Fibroblast of peridontal ligament (primary cell): ENCODE data around the gene ATP1A4.
"Not testable (repeated sequence)": the region's sequence is repeated elsewhere in the genome, so short reads cannot be mapped to it uniquely, and the experiment has no call there.

Experiments used
- DNase-seq: peaks from one replicate; pipeline ENCODE4 v3.0.0-alpha.2; 2010; ENCODE audit errors: extremely low read depth

ATP1A4 gene

DNA sequence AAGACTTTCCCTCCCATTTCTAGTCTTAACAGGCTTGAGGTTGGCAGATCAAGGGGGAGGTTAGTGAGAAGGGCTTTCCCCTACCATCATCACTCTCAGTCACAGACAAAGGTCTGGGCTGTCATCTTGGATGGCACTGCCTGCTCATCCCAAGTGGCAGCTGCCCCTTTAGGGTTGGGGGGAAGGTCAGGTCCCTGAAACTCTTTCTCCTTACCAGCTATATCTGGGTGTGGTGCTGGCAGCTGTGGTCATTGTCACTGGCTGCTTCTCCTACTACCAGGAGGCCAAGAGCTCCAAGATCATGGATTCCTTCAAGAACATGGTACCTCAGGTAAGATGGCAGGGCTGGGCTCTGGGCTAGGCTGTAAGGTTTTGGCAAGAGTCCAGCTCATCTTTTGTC, 27.7 kb upstream of the ATP1A4 start:
- no peak for DNase-seq

DNA sequence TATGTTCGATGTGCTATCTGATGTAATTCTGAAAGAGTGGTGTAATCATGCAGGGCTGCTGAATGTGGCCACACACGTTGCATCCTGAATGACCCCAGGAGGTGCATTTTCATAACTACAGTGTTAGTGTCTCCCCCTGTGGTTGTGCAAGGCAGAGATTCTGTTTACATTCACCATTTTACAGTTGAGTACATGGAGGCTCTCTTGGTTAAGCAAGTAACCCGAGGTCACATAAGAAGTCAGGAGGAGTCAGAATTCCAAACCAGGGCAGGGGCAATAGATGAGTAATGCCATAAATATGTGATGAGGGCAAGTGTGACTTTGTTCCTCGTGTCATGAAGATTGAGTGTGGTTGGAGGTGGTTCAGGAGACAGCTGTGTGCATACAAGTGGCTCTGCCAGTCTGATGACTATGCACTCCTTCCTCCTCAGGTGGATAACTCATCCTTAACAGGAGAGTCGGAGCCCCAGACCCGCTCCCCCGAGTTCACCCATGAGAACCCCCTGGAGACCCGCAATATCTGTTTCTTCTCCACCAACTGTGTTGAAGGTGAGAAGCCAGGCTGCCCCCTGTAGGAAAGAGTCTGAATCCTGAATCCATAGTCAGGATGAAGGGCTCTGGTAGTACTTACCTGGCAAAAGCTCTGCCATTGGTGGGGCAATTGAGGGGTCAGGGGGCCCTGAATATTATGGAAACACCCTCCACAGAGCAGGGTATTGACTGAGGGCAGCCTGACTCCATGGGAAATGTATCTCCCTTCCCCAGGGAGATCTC, 26.5 kb upstream of the ATP1A4 start:
- DNase-seq: peak; percentile 79

DNA sequence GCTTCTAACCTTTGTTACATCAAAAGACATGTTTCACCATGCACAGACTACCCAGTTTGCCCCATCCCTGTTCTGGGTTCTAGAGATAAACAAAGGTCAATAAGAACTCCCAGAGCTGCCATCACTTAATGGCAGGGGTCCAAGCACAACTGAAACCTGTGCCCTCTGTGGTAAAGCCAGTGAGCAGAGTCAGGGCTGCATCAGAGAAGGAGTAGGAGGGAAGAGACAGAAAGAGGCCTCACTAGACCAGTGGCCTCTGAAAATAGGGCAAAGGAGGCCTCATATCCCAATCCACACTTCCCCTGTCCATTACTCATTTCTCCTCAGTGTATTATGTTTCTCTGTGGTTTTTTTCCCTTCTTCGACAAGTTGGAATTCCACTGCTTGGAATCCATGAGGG, 25.7 kb upstream of the ATP1A4 start:
- DNase-seq: peak; percentile 48

DNA sequence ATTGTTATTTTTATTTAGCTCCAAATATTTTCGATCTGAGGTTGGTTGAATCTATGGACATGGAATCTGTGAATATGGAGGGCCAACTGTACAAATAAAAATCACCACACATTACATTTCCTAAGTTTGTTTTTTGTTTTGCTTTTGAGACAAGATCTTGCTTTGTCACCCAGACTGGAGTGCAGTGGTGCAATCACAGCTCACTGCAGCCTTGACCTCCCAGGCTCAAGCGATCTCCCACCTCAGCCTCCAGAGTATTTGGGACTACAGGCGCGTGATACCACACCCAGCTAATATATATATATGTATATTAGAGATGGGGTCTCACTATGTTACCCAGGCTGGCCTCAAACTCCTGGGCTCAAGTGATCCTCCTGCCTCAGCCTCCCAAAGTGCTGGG, 25.1 kb upstream of the ATP1A4 start:
- not testable (repeated sequence) for DNase-seq

DNA sequence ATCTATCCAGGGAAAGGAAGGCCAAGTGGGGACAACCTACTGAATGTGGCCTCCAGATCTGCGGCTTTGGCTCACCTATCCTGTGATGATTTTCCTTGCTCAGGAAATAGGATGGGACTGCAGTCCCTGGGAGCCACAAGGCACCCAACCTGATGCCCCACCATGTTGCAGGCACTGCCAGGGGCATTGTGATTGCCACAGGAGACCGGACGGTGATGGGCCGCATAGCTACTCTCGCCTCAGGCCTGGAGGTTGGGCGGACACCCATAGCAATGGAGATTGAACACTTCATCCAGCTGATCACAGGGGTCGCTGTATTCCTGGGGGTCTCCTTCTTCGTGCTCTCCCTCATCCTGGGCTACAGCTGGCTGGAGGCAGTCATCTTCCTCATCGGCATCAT, 24.0 kb upstream of the ATP1A4 start:
- no peak for DNase-seq

DNA sequence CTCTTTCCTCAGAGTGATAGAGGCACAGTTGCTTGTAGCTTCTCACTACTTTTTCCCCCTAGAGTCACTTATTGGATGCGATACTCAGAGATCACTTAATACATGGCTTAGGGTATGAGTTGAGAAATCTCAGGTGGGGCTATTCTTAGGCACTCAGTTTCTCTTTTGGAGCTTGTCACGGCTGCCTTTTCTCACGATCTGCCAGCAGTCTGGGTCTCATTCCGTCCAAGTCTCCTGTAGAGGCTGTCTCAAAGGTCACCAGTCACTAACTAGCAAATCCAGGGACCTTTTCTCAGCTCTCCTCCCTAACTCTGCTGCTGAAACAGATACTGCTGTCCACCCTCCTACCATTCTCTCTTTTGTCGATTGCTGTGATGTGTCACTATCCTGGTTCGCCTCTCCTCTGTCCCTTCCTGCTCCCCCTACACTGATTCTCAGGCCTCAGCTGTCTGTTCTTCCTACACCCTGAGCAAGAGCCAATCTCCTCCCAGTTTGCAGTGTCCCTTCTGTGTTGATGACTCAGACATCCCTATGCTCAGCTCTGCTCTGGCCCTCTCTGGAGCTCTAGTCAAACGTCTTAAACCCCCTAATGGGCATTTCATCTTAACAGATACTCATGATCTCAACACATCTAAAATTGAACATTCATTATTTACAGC, 23.4 kb upstream of the ATP1A4 start:
- DNase-seq: peak; percentile 39

DNA sequence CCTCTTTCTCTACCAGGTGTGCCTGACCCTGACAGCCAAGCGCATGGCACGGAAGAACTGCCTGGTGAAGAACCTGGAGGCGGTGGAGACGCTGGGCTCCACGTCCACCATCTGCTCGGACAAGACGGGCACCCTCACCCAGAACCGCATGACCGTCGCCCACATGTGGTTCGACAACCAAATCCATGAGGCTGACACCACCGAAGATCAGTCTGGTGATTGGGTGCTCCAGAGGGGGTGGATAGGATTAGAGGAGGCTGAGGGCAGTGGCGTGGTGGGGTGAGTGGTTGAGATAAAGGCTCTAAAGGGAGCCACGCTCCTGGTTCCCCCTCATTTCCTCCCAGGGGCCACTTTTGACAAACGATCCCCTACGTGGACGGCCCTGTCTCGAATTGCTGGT, 22.8 kb upstream of the ATP1A4 start:
- no peak for DNase-seq

DNA sequence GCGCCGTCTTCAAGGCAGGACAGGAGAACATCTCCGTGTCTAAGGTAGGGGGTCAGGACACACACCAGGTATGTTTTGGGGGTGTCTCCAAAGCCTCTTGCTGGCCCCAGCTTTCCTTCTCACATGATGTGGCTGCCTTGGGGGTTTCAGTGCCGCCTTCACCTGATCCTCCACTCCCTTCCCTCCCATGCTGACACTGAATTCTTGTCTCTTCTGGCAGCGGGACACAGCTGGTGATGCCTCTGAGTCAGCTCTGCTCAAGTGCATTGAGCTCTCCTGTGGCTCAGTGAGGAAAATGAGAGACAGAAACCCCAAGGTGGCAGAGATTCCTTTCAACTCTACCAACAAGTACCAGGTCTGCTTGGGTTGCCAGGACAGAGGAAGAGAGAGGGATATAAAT, 22.4 kb upstream of the ATP1A4 start:
- DNase-seq: no peak

DNA sequence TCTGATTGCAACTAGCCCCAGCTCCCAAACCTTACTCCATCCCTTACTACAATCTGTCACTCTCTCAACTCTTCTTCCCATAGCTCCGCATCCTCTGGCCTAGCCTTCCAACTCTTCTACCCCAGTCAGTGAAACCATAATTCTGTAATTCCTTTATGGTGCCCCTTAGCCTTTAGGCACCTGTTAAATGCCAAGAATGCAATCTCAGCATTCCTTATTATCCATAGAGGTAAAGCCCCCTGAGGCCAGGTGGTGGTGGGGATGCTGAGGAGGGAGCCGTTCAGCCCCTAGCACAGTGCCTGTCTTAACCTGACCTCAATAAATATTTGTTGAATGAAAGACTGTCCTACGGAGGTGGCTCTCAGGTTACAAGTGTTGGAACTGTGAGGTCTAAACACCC, 21.8 kb upstream of the ATP1A4 start:
- DNase-seq: no peak

DNA sequence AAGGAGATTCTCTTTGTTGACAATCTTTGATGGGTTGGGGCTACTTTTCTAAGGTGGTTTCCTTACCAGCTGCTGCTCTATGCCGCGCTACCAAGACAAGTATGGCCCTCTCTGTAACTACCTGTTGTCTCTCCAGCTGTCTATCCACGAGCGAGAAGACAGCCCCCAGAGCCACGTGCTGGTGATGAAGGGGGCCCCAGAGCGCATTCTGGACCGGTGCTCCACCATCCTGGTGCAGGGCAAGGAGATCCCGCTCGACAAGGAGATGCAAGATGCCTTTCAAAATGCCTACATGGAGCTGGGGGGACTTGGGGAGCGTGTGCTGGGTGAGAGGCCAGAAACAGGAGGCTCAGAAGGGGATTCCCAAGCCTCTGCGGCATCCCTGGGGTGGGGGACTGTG, 21.4 kb upstream of the ATP1A4 start:
- DNase-seq: no peak

DNA sequence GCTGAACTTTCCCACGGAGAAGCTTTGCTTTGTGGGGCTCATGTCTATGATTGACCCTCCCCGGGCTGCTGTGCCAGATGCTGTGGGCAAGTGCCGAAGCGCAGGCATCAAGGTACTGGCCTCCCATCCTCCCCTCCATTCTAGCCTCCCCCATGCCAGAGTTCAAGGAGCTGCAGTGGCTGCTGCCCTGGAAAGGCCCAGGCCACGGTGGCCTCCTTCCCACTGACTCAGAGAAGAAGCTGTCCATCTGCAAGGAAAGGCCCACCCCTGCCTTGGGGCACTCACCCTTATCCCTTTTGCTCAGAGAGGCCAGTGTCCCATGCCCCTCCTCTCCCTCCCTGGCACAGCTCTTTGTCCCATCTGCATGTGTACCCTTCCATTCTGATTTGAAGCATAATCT, 20.9 kb upstream of the ATP1A4 start:
- no peak for DNase-seq

DNA sequence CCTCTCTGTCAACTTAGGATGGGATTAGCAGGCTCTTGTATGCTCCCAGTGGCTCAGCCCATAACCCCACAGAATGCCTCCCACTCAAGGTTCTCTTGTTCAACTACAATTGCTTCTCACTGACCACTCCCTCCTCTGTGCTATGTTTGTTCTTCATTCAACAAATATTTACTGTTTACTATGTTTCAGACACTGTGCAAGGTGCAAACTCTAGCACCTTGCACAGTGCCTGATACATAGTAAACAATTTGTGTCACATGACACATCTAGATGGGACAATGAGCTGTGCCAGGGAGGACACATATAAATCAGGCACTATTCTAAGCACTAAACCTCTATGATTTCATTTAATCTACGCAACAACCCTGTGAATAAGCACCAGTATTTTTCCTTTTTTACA, 20.5 kb upstream of the ATP1A4 start:
- DNase-seq: no peak

DNA sequence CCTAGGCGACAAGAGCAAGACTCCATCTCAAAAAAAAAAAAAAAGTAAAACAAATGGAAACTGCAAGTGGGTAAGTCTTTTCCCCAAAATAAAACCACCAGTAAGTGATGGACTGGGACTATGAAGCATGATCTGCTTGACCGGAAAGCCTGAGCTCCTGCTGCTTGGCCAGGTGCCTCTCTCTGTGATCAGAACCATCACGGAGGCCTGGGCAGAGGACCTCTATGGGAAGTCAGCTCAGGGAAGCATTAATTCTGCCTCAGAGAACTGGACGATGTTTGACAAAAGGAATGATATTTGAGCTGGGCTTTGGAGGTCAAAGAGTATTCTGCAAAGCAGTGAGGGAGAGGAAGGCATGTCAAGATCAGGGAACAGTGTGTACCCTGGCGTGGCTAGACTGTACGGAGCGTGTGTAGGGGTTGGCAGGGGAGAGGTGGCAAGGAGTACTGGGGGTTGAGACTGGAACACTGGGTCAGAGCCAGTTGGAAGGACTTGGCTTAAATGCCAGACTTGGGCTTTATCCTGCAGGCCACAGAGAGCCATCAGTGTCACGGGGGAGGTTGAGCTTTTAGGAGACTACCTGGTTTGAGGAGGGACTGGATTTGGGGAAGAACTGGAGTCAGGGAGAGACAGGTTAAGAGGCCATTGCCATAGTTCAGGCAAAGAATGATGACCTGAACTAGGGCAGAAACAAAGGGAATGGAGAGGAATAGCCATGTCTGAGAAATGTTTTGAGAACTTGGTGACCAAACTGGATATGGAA, 19.4 kb upstream of the ATP1A4 start:
- DNase-seq: no peak

DNA sequence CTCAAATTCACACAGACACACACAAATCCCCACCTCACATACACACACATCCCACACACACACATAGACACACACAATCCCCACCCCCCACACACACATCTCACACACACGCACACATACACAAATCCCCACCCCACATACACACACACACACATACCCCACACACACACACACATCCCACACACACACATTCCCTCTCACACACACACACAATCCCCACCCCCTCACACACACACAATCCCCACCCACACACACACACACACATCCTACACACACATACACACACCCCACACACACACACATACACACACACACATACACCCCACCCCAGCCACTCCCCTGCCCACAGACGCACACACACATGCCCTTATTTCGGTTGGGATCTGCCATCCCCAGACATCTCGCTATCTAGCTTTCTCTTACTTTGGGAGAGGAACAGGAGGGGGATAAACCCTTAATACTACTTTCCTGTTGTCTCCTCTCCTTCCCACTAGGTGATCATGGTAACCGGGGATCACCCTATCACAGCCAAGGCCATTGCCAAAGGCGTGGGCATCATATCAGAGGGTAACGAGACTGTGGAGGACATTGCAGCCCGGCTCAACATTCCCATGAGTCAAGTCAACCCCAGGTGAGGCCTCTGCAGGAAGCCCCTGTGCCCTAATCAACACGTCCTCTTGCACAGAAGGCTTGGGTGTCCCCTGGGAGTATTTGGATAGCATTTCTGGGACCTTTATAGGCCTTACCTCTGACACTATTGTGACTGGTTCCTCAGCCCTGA, 17.2 kb upstream of the ATP1A4 start:
- no peak for DNase-seq

DNA sequence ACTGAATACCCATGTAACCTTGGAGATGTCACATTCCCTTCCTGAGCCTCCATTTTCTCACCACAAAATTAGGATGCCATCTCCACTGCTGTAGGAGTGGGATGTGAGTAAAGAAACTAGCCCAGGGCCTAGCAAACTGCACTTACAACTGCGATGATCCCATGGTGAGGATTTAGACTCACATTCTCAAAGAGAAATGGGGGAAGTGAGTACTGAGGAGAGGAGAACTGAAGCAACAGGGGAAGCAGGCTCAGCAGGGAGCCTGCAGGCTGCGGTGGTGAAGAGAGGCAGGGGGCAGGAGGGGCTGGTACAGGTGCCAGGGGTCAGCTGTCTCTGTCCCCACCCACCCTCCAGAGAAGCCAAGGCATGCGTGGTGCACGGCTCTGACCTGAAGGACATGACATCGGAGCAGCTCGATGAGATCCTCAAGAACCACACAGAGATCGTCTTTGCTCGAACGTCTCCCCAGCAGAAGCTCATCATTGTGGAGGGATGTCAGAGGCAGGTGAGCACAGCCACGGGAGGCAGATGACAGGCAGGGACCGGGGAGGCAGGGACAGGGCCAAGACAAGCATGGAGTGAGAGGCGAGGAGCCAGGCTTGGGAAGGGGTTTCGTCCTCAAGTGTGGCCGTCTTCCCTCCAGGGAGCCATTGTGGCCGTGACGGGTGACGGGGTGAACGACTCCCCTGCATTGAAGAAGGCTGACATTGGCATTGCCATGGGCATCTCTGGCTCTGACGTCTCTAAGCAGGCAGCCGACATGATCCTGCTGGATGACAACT, 16.4 kb upstream of the ATP1A4 start:
- DNase-seq: no peak

DNA sequence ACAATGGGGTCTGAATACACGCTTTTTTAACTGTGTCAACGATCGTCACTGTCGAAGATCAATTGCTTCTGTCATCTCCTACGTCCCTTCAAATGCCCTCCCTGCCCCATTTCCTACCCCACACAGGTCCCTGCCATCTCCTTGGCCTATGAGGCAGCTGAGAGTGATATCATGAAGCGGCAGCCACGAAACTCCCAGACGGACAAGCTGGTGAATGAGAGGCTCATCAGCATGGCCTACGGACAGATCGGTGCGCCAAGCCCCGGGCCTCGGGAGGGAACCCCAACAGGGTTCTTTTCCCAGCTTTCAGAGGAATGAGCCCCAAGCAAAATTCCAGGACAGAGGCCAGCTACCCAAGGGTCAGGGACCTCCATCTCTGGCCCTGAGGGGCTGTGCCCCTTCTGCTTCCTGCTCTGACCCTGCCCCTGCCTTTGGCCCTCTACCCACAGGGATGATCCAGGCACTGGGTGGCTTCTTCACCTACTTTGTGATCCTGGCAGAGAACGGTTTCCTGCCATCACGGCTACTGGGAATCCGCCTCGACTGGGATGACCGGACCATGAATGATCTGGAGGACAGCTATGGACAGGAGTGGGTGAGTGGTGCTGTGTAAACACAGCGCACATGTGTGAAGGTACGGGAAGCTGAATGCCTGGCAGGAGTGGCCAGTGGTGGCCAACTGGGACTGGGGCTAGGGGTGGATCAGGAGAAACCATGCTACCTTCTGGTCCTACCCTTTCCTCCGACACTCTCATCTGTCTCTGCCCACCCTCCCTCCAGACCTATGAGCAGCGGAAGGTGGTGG, 15.1 kb upstream of the ATP1A4 start:
- DNase-seq: no peak

DNA sequence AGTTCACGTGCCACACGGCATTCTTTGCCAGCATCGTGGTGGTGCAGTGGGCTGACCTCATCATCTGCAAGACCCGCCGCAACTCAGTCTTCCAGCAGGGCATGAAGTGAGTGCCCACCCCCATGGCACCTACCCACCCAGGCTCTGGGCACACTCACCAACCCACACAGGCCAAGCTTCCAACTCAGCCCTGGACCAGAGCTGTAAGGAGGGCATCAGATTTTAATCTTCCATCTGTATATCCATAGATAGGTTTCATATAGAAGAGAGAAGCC, 14.5 kb upstream of the ATP1A4 start:
- DNase-seq: no peak

DNA sequence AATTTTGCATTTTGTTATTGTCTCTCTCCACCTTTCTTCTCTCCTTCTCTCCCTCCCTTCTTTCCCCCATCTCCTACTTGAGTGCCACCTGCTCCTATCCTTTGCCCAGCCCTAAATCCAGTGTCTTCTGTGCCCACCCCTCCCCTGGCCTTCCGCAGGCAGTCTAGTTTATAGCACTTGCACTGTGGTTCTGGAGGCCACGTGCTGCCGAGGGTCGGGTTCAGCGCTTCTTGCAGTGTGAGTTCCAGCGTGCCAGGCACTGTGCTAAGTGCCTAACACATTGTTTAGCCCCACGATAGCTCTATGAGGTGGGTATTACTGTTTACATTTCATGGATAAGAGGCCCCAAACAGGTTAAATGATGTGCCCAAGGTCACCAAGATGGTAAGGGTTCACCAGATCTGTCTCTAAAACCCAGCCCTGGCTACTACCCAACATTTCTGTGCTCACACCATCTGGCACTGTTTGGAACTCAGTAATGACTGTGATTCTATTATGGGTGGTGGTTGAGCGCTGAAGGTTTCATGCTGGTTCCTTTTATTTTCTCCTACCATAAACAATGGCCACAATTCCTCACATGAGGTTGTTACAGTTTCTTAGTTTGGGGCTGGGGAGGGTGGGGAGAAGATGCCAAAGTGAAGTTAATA, 14.1 kb upstream of the ATP1A4 start:
- no peak for DNase-seq

DNA sequence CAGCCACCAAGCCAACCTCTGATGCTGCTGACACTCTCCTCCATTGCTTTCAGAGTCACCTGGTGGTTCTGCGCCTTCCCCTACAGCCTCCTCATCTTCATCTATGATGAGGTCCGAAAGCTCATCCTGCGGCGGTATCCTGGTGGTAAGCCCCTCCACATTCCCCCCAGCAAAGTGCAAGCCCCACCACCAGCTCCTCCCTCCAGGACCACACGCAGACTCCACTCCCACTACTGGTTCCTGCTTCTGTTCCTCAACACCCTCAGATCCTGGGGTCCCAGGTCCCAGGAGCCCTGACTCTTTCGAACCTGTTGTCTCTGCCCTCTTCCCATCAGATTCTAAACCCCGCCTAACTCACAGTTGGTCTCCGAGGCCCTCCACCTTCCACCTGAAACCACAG, 11.6 kb upstream of the ATP1A4 start:
- no peak for DNase-seq

DNA sequence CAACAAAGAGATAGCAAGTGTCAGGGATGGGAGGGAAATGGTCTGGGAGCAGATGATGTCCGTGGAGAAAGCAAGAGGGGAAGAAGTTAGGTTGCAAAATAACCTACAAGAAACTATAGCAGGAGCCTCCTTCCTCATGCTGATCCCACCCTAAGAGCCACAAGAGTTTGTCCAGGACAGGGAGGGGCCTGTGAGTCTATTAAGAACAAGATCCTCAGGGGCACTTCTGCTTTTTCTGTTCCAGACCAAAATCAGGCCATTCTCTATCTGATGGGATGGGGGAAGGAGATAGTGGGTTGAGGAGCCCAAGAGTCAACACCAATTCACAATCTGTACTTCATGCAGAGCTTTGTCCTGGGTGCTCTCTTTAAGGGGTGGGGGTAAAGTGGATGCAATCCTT, 7.7 kb upstream of the ATP1A4 start:
- no peak for DNase-seq
